ENCODE data around the gene DCAF16.

- no peak for TF ChIP-seq CTCF (IDR thresholded peaks at IDR 0.05; ENCODE audit: insufficient read depth, low read depth, low read length)
- TF ChIP-seq EZH2 (IDR thresholded peaks at IDR 0.05; ENCODE audit: insufficient read depth, low read length), result no peak
Observed at GRCh38 chr4:17771284-17771908, 39.2 kb downstream of the DCAF16 start.

All from astrocyte (in vitro differentiated cells and primary cell).